SK-N-MC (cell line): ENCODE results near the gene R3HDM4.

Experiments
- EZH2 ChIP-seq: fragments of 200-600 bp; sonication (generic); IDR thresholded peaks from one replicate; pipeline ENCODE4 v1.6.1; 2017; ENCODE audit warnings: antibody characterized with exemption
- FOXP2 ChIP-seq: optimal IDR thresholded peaks from 2 replicates; pipeline ENCODE3; 2011; ENCODE audit warnings: mild to moderate bottlenecking, moderate library complexity; ENCODE audit not compliant: insufficient read depth; ENCODE audit errors: extremely low read length, control extremely low read depth
- POLR2AphosphoS5 ChIP-seq: IDR thresholded peaks from 2 replicates; pipeline ENCODE4 v1.6.1; 2012; ENCODE audit warnings: mild to moderate bottlenecking, low read depth, low read length, borderline replicate concordance

DNA sequence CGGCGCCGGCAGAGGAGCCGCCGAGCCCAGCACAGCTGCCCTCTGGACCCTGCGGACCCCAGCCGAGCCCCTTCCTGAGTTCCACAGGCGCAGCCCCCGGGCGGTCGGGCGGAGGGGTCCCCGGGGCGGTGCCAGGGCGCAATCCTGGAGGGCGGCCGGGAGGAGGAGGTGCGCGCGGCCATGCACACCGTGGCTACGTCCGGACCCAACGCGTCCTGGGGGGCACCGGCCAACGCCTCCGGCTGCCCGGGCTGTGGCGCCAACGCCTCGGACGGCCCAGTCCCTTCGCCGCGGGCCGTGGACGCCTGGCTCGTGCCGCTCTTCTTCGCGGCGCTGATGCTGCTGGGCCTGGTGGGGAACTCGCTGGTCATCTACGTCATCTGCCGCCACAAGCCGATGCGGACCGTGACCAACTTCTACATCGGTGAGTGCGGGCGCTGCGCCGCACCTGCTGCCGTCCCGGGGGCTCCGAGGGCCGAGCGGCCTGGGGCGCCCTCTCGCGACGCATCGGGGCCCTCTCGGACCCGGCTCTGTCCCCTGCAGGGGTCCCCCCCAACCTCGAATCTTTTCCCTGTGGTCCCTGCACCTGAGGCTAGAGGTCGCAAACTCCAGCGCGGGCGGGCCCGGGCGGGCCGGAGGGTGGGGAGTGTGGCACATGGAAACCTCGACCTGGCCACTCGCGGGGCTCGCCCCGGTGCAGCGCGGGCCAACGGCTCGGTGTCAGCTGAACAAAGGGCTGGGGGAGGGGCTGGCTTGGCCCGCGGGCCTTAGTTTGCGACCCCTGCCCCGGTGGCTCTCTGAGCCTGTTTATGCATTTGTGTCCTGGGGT lies 4.5 kb upstream of the R3HDM4 start, which contains the start of gene KISS1R:
- no peak for TF ChIP-seq EZH2
- TF ChIP-seq POLR2AphosphoS5 = no peak
- TF ChIP-seq FOXP2 = no peak
